Trophoblast cell (in vitro differentiated cells and primary cell): ENCODE data around the gene C20orf144.

Experiments used
- DNase-seq, 2 donors: peaks; one replicate each; pipeline ENCODE4 v3.0.0-alpha.2; 2016
- H2AFZ ChIP-seq: 2 replicates; pipeline ENCODE4 v1.6.1; 2013; ENCODE audit warnings: low read length, moderate library complexity, mild to moderate bottlenecking; ENCODE audit not compliant: insufficient read depth, poor library complexity
- H2AK5ac ChIP-seq: 2 replicates; pipeline ENCODE4 v1.6.1; 2013; ENCODE audit warnings: mild to moderate bottlenecking, low read length
- H2BK120ac ChIP-seq: 2 replicates; pipeline ENCODE4 v1.6.1; 2013; ENCODE audit warnings: low read length, mild to moderate bottlenecking, moderate library complexity; ENCODE audit not compliant: insufficient read depth, poor library complexity
- H2BK12ac ChIP-seq: 2 replicates; pipeline ENCODE4 v1.6.1; 2013; ENCODE audit warnings: mild to moderate bottlenecking, low read length, moderate library complexity
- H2BK5ac ChIP-seq: 2 replicates; pipeline ENCODE4 v1.6.1; 2013; ENCODE audit warnings: low read length, low read depth, moderate library complexity, mild to moderate bottlenecking; ENCODE audit not compliant: poor library complexity
- H3K14ac ChIP-seq: 2 replicates; pipeline ENCODE4 v1.6.1; 2013; ENCODE audit warnings: mild to moderate bottlenecking, low read length
- H3K18ac ChIP-seq: 2 replicates; pipeline ENCODE4 v1.6.1; 2013; ENCODE audit warnings: mild to moderate bottlenecking, low read length
- H3K23ac ChIP-seq: 2 replicates; pipeline ENCODE4 v1.6.1; 2013; ENCODE audit warnings: low read length
- H3K27ac ChIP-seq: 2 replicates; pipeline ENCODE4 v1.5.1; 2013; ENCODE audit warnings: low read depth, mild to moderate bottlenecking, inconsistent platforms, low read length, moderate library complexity
- H3K27me3 ChIP-seq: 2 replicates; pipeline ENCODE4 v1.6.1; 2013; ENCODE audit warnings: inconsistent platforms, mild to moderate bottlenecking, low read length, moderate library complexity; ENCODE audit not compliant: insufficient read depth
- H3K36me3 ChIP-seq, 2 experiments: 1 replicate in 1 of 2; 2 replicates in 1 of 2; pipeline ENCODE4 v1.6.1; 2013; ENCODE audit warnings: low read length in 2 of 2, mild to moderate bottlenecking in 2 of 2, moderate library complexity in 1 of 2; ENCODE audit not compliant: insufficient read depth in 2 of 2, control insufficient read depth in 1 of 2
- H3K4ac ChIP-seq: 2 replicates; pipeline ENCODE4 v1.6.1; 2013; ENCODE audit warnings: low read depth, mild to moderate bottlenecking, low read length, moderate library complexity
- H3K4me1 ChIP-seq, 2 experiments: 1 replicate in 1 of 2; 2 replicates in 1 of 2; pipeline ENCODE4 v1.6.1; 2013; ENCODE audit warnings: low read length in 2 of 2, mild to moderate bottlenecking in 2 of 2, moderate library complexity in 1 of 2; ENCODE audit not compliant: insufficient read depth in 2 of 2, control insufficient read depth in 1 of 2
- H3K4me2 ChIP-seq: 2 replicates; pipeline ENCODE4 v1.6.1; 2013; ENCODE audit warnings: inconsistent platforms, mild to moderate bottlenecking, low read length, moderate library complexity
- H3K4me3 ChIP-seq: 2 replicates; pipeline ENCODE4 v1.5.1; 2013; ENCODE audit warnings: mild to moderate bottlenecking, low read depth, low read length, inconsistent platforms
- H3K79me1 ChIP-seq: one replicate; pipeline ENCODE4 v1.6.1; 2013; ENCODE audit warnings: low read length
- H3K79me2 ChIP-seq: 2 replicates; pipeline ENCODE4 v1.6.1; 2013; ENCODE audit warnings: low read length, mild to moderate bottlenecking; ENCODE audit not compliant: control insufficient read depth, insufficient read depth, poor library complexity
- H3K9ac ChIP-seq: 2 replicates; pipeline ENCODE4 v1.6.1; 2013; ENCODE audit warnings: mild to moderate bottlenecking, low read length
- H3K9me3 ChIP-seq: 2 replicates; pipeline ENCODE4 v1.6.1; 2013; ENCODE audit warnings: low read depth, mild to moderate bottlenecking, control low read depth, inconsistent platforms, low read length; ENCODE audit not compliant: insufficient read depth
- H4K12ac ChIP-seq: 2 replicates; pipeline ENCODE4 v1.6.1; 2013; ENCODE audit warnings: low read depth, mild to moderate bottlenecking, low read length, moderate library complexity
- H4K8ac ChIP-seq: 2 replicates; pipeline ENCODE4 v1.6.1; 2013; ENCODE audit warnings: low read depth, mild to moderate bottlenecking, low read length, moderate library complexity
- H4K91ac ChIP-seq: one replicate; pipeline ENCODE4 v1.6.1; 2013; ENCODE audit warnings: low read depth, mild to moderate bottlenecking, low read length, moderate library complexity
- WGBS: extraction: QIAGEN DNeasy Blood & Tissue Kit; methylation state at CpG from one replicate; pipeline ENCODE4 v1.1.7; 2013; ENCODE audit warnings: missing lambda C conversion rate; ENCODE audit not compliant: insufficient read length, insufficient coverage; ENCODE audit errors: extremely low coverage; 5-methylcytosine and 5-hydroxymethylcytosine counted together

C20orf144 gene

DNA sequence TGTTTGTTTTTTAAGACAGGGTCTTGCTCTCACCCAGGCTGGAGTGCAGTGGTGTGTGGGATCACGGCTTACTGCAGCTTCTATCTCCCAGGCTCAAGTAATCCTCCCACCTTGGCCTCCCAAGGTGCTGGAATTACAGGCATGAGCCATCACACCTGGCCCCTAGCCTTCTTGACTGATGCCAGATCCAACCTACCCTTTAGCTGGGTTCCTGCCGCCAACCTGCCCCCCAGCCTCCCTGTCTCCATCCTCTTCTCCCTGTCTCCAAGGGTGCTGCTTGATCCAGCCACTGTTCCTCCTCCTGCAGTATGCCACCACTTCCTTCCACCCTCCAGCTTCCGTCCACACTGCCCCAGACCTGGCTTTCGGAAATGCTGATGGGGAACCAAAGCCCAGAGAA, 3.2 kb upstream of the C20orf144 start:
- H2AK5ac ChIP-seq, result no peak overlapping the region
- no peak overlapping the region for H3K23ac ChIP-seq
- no peak overlapping the region for H3K4ac ChIP-seq
- H3K14ac ChIP-seq, result no peak overlapping the region
- no peak overlapping the region for H3K9ac ChIP-seq
- no peak overlapping the region for H2AFZ ChIP-seq
- no peak overlapping the region for H3K27ac ChIP-seq
- no peak overlapping the region for H4K91ac ChIP-seq
- DNase-seq, result no peak
- no CpG with 5 or more reads among the region's 4 CpGs for WGBS
- H3K9me3 ChIP-seq, result peaks cover 2% of the 10 kb centered on the region
- no peak overlapping the region for H2BK5ac ChIP-seq
- H3K18ac ChIP-seq, result no peak overlapping the region
- peaks cover 36 to 41% of the 10 kb centered on the region in 2 experiments for H3K36me3 ChIP-seq
- peaks cover 10% of the 10 kb centered on the region for H3K79me1 ChIP-seq
- no peak overlapping the region for H4K8ac ChIP-seq
- no peak overlapping the region for H2BK120ac ChIP-seq
- H3K27me3 ChIP-seq, result no peaks in the 10 kb centered on the region
- no peak overlapping the region for H3K4me3 ChIP-seq
- no peak overlapping the region for H3K4me2 ChIP-seq
- peaks cover 6% of the 10 kb centered on the region for H3K79me2 ChIP-seq
- H4K12ac ChIP-seq, result no peak overlapping the region
- H2BK12ac ChIP-seq, result no peak overlapping the region
- H3K4me1 ChIP-seq, result peaks cover 13 to 14% of the 10 kb centered on the region in 2 experiments

DNA sequence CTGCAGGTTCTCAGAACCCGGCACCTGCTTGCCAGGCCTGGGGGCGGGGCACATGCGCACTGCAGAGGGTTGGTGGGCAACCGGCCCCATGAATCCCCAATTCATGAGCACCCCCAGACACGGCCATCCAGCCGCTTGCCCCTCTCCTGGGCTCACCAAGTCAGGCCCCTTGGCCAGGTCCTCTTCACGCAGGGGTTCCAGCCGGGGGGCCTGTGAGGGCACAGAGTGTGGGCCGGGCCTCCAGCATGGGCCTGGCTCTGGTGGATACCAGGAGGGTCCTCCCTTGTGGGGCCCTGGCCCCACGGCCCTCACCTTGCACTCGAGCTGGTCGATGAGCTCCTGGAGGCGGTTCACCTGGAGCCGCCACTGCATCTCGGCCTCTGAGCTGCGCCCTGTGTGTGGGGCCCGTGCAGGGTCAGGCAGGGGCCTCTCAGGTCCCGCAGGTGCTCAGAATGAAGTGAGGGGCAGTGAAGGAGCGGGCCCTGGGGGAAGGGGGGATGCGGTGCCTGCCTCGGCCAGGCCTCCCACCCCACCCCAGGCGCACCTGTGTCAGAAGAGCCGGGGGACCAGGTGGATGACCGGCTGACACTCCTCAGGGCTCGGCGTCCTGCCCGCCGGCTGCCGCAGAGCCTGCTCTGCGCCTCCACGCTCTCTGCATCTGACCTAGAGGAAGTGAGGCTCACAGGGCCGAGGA, 2.6 kb upstream of the C20orf144 start:
- no peaks in the 10 kb centered on the region for H3K27me3 ChIP-seq
- no CpG with 5 or more reads among the region's 32 CpGs for WGBS
- H2BK120ac ChIP-seq, result no peak overlapping the region

DNA sequence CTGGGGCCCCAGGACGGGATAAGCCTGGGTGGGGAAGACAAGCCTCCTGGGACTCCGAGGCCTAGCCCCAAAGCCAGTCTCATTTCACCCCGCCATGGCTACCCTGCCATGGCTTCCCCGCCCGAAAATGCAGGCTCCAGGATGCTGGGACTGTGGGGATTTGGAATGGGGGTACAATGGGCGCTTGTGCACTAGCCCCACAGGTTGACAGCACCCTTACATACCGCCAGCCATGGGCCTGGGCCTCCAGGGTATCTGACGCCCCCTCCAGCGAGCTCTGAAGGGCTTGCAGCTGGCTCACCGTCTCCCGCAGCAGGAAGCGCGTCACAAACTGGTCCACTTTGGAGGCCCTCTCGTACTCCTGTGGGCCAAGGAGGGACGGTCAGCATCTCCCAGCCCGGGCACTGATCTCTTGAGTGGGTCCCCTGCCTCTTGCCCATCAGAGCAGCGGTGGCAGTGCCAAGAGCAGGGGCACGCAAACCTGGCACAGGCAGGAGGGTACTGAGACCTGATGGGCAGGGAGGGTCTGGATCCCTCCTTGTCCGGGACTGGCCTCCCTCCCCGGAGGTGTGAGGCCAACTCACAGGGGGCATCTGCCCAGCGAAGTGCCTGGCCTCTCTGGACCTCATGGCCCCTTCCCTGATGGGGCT, 2.0 kb upstream of the C20orf144 start:
- no peak overlapping the region for H3K14ac ChIP-seq
- H3K79me1 ChIP-seq, result peaks cover 10% of the 10 kb centered on the region
- no peak overlapping the region for H4K91ac ChIP-seq
- no peak overlapping the region for H3K9ac ChIP-seq
- no peak overlapping the region for H3K4ac ChIP-seq
- H3K79me2 ChIP-seq, result peaks cover 7% of the 10 kb centered on the region
- H3K36me3 ChIP-seq, result peaks cover 36 to 41% of the 10 kb centered on the region in 2 experiments
- no peak overlapping the region for H3K23ac ChIP-seq
- no peak overlapping the region for H4K8ac ChIP-seq
- no peak overlapping the region for H3K27ac ChIP-seq
- no peak overlapping the region for H2BK12ac ChIP-seq
- DNase-seq, result no peak
- H2BK5ac ChIP-seq, result no peak overlapping the region
- no peak overlapping the region for H3K4me2 ChIP-seq
- no peak overlapping the region for H2BK120ac ChIP-seq
- no peak overlapping the region for H3K4me3 ChIP-seq
- H3K9me3 ChIP-seq, result peaks cover 2% of the 10 kb centered on the region
- H2AFZ ChIP-seq, result no peak overlapping the region
- H3K18ac ChIP-seq, result no peak overlapping the region
- no CpG with 5 or more reads among the region's 21 CpGs for WGBS
- no peaks in the 10 kb centered on the region for H3K27me3 ChIP-seq
- H2AK5ac ChIP-seq, result no peak overlapping the region
- H3K4me1 ChIP-seq, result peaks cover 10 to 12% of the 10 kb centered on the region in 2 experiments
- H4K12ac ChIP-seq, result no peak overlapping the region

More for the DNA sequence above, 2.6 kb upstream of the C20orf144 start:
- H3K4me2 ChIP-seq, result no peak overlapping the region
- H2BK12ac ChIP-seq, result no peak overlapping the region
- no peak overlapping the region for H4K8ac ChIP-seq
- H3K36me3 ChIP-seq, result peaks cover 36 to 41% of the 10 kb centered on the region in 2 experiments
- no peak overlapping the region for H3K18ac ChIP-seq
- H4K12ac ChIP-seq, result no peak overlapping the region
- peaks cover 7% of the 10 kb centered on the region for H3K79me2 ChIP-seq
- peaks cover 2% of the 10 kb centered on the region for H3K9me3 ChIP-seq
- no peak overlapping the region for H2AFZ ChIP-seq
- DNase-seq, result no peak
- H2AK5ac ChIP-seq, result no peak overlapping the region
- no peak overlapping the region for H4K91ac ChIP-seq
- no peak overlapping the region for H2BK5ac ChIP-seq
- no peak overlapping the region for H3K14ac ChIP-seq
- H3K4me3 ChIP-seq, result no peak overlapping the region
- H3K9ac ChIP-seq, result no peak overlapping the region
- peaks cover 16 to 18% of the 10 kb centered on the region in 2 experiments for H3K4me1 ChIP-seq
- no peak overlapping the region for H3K27ac ChIP-seq
- peaks cover 10% of the 10 kb centered on the region for H3K79me1 ChIP-seq
- H3K23ac ChIP-seq, result no peak overlapping the region
- H3K4ac ChIP-seq, result no peak overlapping the region

DNA sequence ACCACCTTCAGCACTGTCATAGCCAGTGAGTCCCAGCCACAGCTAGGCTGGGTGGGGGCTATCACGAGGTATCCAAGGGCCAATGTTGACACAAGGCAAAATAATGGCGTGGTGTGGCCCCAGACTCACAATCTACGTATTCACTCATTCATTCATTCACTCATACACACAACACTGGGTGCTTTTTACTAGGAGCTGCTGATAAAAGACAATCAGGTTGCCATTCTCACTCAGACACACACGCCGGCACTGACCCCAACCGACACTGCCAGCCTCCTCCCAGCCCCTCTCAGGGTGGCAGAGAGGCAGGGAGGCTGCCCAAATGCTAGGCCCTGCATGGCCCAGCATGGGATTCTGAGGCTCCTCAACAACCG, 1.5 kb upstream of the C20orf144 start:
- Histone ChIP-seq H3K79me1 (peaks cover 10% of the 10 kb centered on the region), H2AK5ac (no peak overlapping the region), H3K27me3 (no peaks in the 10 kb centered on the region), H3K9ac (no peak overlapping the region), H3K4me3 (no peak overlapping the region), H4K91ac (no peak overlapping the region), H3K18ac (no peak overlapping the region), H3K4ac (no peak overlapping the region), H2BK120ac (no peak overlapping the region), H3K4me1 (peaks cover 9 to 11% of the 10 kb centered on the region in 2 experiments), H2BK12ac (no peak overlapping the region), H4K12ac (no peak overlapping the region), H2AFZ (no peak overlapping the region), H3K14ac (no peak overlapping the region), H3K79me2 (peaks cover 7% of the 10 kb centered on the region), H2BK5ac (no peak overlapping the region), H3K4me2 (no peak overlapping the region), H3K27ac (no peak overlapping the region), H3K23ac (no peak overlapping the region), H3K36me3 (peaks cover 36 to 41% of the 10 kb centered on the region in 2 experiments), H4K8ac (no peak overlapping the region), H3K9me3 (peaks cover 2% of the 10 kb centered on the region)
- DNase-seq, result no peak
- no CpG with 5 or more reads among the region's 7 CpGs for WGBS
